ENCODE results near the gene TBL1X. TPM values are rescaled to one million over a fixed set of nuclear protein-coding genes. Genes with fewer than 3 reads are reported as not detected.

Gene TBL1X
- total and polyA plus RNA-seq, 2 donors (not counting 3 experiments of a cell fraction or from before 2014, with no cell fraction given): 8.7 to 25.3 TPM

GRCh38 chrX:9657590-9658256, 192.9 kb downstream of the TBL1X start:
- no peaks in the 10 kb centered on the region for H3K36me3 ChIP-seq (ENCODE audit: control insufficient read depth in 2 of 2, extremely low read depth in 1 of 2, insufficient read depth in 2 of 2, low read length in 2 of 2)
- H3K27me3 ChIP-seq (ENCODE audit: control insufficient read depth in 2 of 2, insufficient read depth in 2 of 2, low read length in 2 of 2): no peaks in the 10 kb centered on the region
- H2AFZ ChIP-seq (ENCODE audit: low read depth, low read length): no peak overlapping the region
- no peak overlapping the region for H3K4me2 ChIP-seq (ENCODE audit: insufficient read depth, low read length)
- POLR2A ChIA-PET: no interaction called here
- TF ChIP-seq POLR2AphosphoS5 (IDR thresholded peaks at IDR 0.05; ENCODE audit: insufficient read depth, low read depth, low read length) (no peak), JUN (IDR thresholded peaks at IDR 0.05; ENCODE audit: borderline replicate concordance, insufficient read depth, insufficient read length, low read depth) (no peak), GATA2 (IDR thresholded peaks at IDR 0.05; ENCODE audit: insufficient read depth, insufficient read length, low read depth, low read length) (no peak), EZH2 (IDR thresholded peaks at IDR 0.05; ENCODE audit: borderline replicate concordance, low read depth, low read length, severe bottlenecking) (no peak), CTCF (IDR thresholded peaks at IDR 0.05; ENCODE audit: extremely low read depth in 1 of 2, insufficient read depth in 1 of 2, low read depth in 1 of 2, low read length in 2 of 2) (no peak), FOS (IDR thresholded peaks at IDR 0.05; ENCODE audit: borderline replicate concordance, insufficient read depth, low read length) (no peak), MYC (IDR thresholded peaks at IDR 0.05; ENCODE audit: low read depth, low read length) (no peak), MAX (IDR thresholded peaks at IDR 0.05; ENCODE audit: insufficient read depth, insufficient read length) (no peak), POLR2A (IDR thresholded peaks at IDR 0.05; ENCODE audit: low read depth, low read length) (no peak)
- no peaks in the 10 kb centered on the region for H3K9me1 ChIP-seq (replicated peaks; ENCODE audit: control insufficient read depth, extremely low read depth, insufficient read depth, low read length)
- no TSS peak for BruUV-seq (replicated peaks)
- DNase-seq (ENCODE audit: low read depth, low spot score): no peak
- dilution Hi-C loops (cut with MboI; ENCODE audit: extremely low pct_ligation_motif_present, low sequenced_read_pairs) (no loop called here), intact Hi-C loops (cut with micrococcal nuclease) (no loop called here)
- peaks cover 13% of the 10 kb centered on the region for H3K4me1 ChIP-seq (ENCODE audit: control insufficient read depth, extremely low read depth, insufficient read depth, low read length)
- H4K20me1 ChIP-seq (replicated peaks; ENCODE audit: control insufficient read depth, extremely low read depth, insufficient read depth, low read length): no peaks in the 10 kb centered on the region
- H3K79me2 ChIP-seq (ENCODE audit: control insufficient read depth, insufficient read depth, low read length): no peaks in the 10 kb centered on the region
- no peak for FAIRE-seq
- H3K9me3 ChIP-seq (replicated peaks; ENCODE audit: control insufficient read depth, insufficient read depth, low read length): no peaks in the 10 kb centered on the region
- no peak overlapping the region for H3K4me3 ChIP-seq (replicated peaks in 1 of 3; ENCODE audit: insufficient read depth in 1 of 3, low read depth in 1 of 3, low read length in 3 of 3)
- CTCF ChIA-PET: no interaction called here
- no peak overlapping the region for H3K9ac ChIP-seq (replicated peaks; ENCODE audit: extremely low read depth, insufficient read depth, low read length)
- H3K27ac ChIP-seq (ENCODE audit: insufficient read depth, low read depth, low read length): no peak overlapping the region

Measured in endothelial cell of umbilical vein (primary cell).